ENCODE data around the gene NR1D1.

GRCh38 chr17:40091691-40092397 is 8.5 kb downstream of the NR1D1 start:
- TF ChIP-seq CTCF (optimal IDR thresholded peaks at IDR 0.05 in 1 of 3, IDR thresholded peaks at IDR 0.05 in 1 of 3, conservative IDR thresholded peaks at IDR 0.05 in 1 of 3; ENCODE audit: extremely low read depth in 1 of 3, insufficient read depth in 2 of 3, low read length in 3 of 3) = no peak
- TF ChIP-seq EZH2 (IDR thresholded peaks at IDR 0.05; ENCODE audit: low read length) = no peak
